NB4 (cell line): Measurements from ENCODE around the gene UMPS.

ENCODE experiments used
- CTCF ChIP-seq: IDR thresholded peaks from one replicate; pipeline ENCODE4 v1.5.1; 2012; ENCODE audit warnings: low read depth, low read length
- MYC ChIP-seq: IDR thresholded peaks from 2 replicates; pipeline ENCODE4 v1.6.1; 2011; ENCODE audit warnings: low read depth, low read length

DNA sequence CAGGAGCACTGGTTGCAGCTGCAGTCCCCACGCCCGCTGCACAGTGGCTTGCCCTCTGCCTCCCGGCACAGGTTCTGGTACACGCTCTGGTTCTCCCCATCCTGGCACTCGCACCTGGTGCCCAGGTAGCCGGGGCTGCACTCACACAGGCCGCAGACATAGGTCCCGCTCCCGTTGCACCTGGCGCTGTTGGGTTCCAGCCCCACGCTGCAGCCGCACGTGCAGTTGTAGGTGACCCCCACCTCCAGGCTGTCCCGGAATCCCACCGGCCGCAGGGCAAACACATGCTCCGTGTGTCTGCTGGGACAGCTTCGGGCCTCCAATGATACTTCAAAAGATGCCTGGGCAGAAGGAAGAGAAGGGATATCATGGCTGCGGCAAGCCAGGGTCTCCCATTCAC lies 66.2 kb downstream of the UMPS start:
- no peak for TF ChIP-seq CTCF
- no peak for TF ChIP-seq MYC
